SK-N-SH (cell line): ENCODE data around the gene LIMS2. TPM values are rescaled to one million over a fixed set of nuclear protein-coding genes. Genes with fewer than 3 reads are reported as not detected.

Experiments
- CTCF ChIA-PET: fragments of 300-600, 350-600 bp; formaldehyde crosslinking; extraction: SDS; loops from one replicate; lab custom pipeline; 2021; lab: Yijun Ruan, JAX
- POLR2A ChIA-PET: fragments of 350-600 bp; sonication (Branson Sonifier 250); formaldehyde crosslinking; extraction: SDS; loops from one replicate; lab custom pipeline; 2020; ENCODE audit warnings: antibody characterized with exemption, inconsistent platforms; lab: Yijun Ruan, JAX
- DNase-seq: peaks from one replicate; pipeline ENCODE4 v3.0.0; 2012
- H2AFZ ChIP-seq: fragments of 200-600 bp; sonication (generic); 2 replicates; pipeline ENCODE4 v1.8.1; 2016; ENCODE audit warnings: antibody characterized with exemption, mild to moderate bottlenecking, low read depth
- H3F3A ChIP-seq: fragments of 200-600 bp; sonication (generic); replicated peaks from 2 replicates; pipeline ENCODE3; 2016; ENCODE audit warnings: antibody characterized with exemption, mild to moderate bottlenecking; ENCODE audit not compliant: insufficient read depth
- H3K27ac ChIP-seq, 2 experiments: fragments of 200-500 bp in 1 of 2; fragments of 200-600 bp in 1 of 2; sonication (Bioruptor generic) in 1 of 2; sonication (generic), shearing (Covaris generic) in 1 of 2; 2 replicates each; pipeline versions ENCODE4 v1.5.1 to v1.6.1; 2014 to 2016; ENCODE audit warnings: low read depth in 2 of 2, inconsistent platforms in 1 of 2, low read length in 1 of 2, mild to moderate bottlenecking in 1 of 2, mixed read lengths in 1 of 2
- H3K27me3 ChIP-seq: fragments of 200-600 bp; sonication (generic), shearing (Covaris generic); 2 replicates; pipeline ENCODE4 v1.6.1; 2016; ENCODE audit warnings: mixed run types; ENCODE audit not compliant: insufficient read depth
- H3K36me3 ChIP-seq, 2 experiments: fragments of 200-500 bp in 1 of 2; fragments of 200-600 bp in 1 of 2; sonication (Bioruptor generic) in 1 of 2; sonication (generic) in 1 of 2; replicated peaks in 1 of 2; 2 replicates each; pipeline versions ENCODE3 to v1.5.1; 2014 to 2016; ENCODE audit warnings: low read length in 1 of 2, mild to moderate bottlenecking in 1 of 2; ENCODE audit not compliant: insufficient read depth in 2 of 2, control insufficient read depth in 1 of 2
- H3K4me1 ChIP-seq, 2 experiments: fragments of 200-500 bp in 1 of 2; fragments of 200-600 bp in 1 of 2; sonication (Bioruptor generic) in 1 of 2; sonication (generic), shearing (Covaris generic) in 1 of 2; 2 replicates each; pipeline versions ENCODE4 v1.5.1 to v1.6.1; 2014 to 2016; ENCODE audit warnings: low read depth in 1 of 2, low read length in 1 of 2, mixed run types in 1 of 2; ENCODE audit not compliant: insufficient read depth in 2 of 2, control insufficient read depth in 1 of 2
- H3K4me2 ChIP-seq: fragments of 200-600 bp; sonication (generic), shearing (Covaris generic); 2 replicates; pipeline ENCODE4 v1.6.1; 2017; ENCODE audit warnings: mixed run types
- H3K4me3 ChIP-seq, 2 experiments: fragments of 200-500 bp in 1 of 2; fragments of 200-600 bp in 1 of 2; sonication (Bioruptor generic) in 1 of 2; sonication (generic), shearing (Covaris generic) in 1 of 2; 2 replicates each; pipeline versions ENCODE4 v1.5.1 to v1.8.1; 2014 to 2016; ENCODE audit warnings: low read depth in 2 of 2, inconsistent platforms in 1 of 2, low read length in 1 of 2, mild to moderate bottlenecking in 1 of 2, mixed read lengths in 1 of 2, moderate library complexity in 1 of 2
- H3K79me2 ChIP-seq: fragments of 200-600 bp; sonication (generic); 2 replicates; pipeline ENCODE4 v1.8.1; 2017; ENCODE audit warnings: mild to moderate bottlenecking; ENCODE audit not compliant: insufficient read depth
- H3K9ac ChIP-seq: fragments of 200-600 bp; sonication (generic); 2 replicates; pipeline ENCODE4 v1.6.1; 2017; ENCODE audit warnings: mixed run types
- H3K9me2 ChIP-seq: fragments of 200-600 bp; sonication (generic); 2 replicates; pipeline ENCODE4 v1.6.1; 2017; ENCODE audit warnings: mixed run types
- H3K9me3 ChIP-seq: fragments of 200-600 bp; sonication (generic); 2 replicates; pipeline ENCODE4 v1.6.1; 2017; ENCODE audit warnings: mixed run types, mild to moderate bottlenecking, moderate library complexity
- H4K20me1 ChIP-seq: fragments of 200-600 bp; sonication (generic); 2 replicates; pipeline ENCODE4 v1.6.1; 2017; ENCODE audit warnings: mild to moderate bottlenecking, mixed run types; ENCODE audit not compliant: insufficient read depth
- ELF1 ChIP-seq: IDR thresholded peaks from 2 replicates; pipeline ENCODE4 v1.4.0; 2012
- EP300 ChIP-seq, 2 experiments: IDR thresholded peaks; 2 replicates each; pipeline versions ENCODE4 v1.4.0 to v1.6.1; 2012; ENCODE audit warnings: borderline replicate concordance in 1 of 2, low read depth in 1 of 2, low read length in 1 of 2
- EZH2phosphoT487 ChIP-seq: fragments of 200-600 bp; sonication (generic); IDR thresholded peaks from 2 replicates; pipeline ENCODE4 v1.6.1; 2017; ENCODE audit warnings: low read depth, mixed run types, mild to moderate bottlenecking, antibody characterized with exemption, moderate library complexity, borderline replicate concordance
- GABPA ChIP-seq: IDR thresholded peaks from 2 replicates; pipeline ENCODE4 v1.4.0; 2012; ENCODE audit warnings: low read depth, mild to moderate bottlenecking
- MXI1 ChIP-seq: IDR thresholded peaks from 2 replicates; pipeline ENCODE4 v1.6.1; 2012; ENCODE audit warnings: mild to moderate bottlenecking, low read depth, low read length, improper control_type of control experiment
- POLR2AphosphoS5 ChIP-seq: IDR thresholded peaks from 2 replicates; pipeline ENCODE4 v1.6.1; 2012; ENCODE audit warnings: low read depth, low read length
- REST ChIP-seq: IDR thresholded peaks from 2 replicates; pipeline ENCODE4 v1.6.1; 2012; ENCODE audit warnings: mild to moderate bottlenecking, low read depth, low read length, moderate library complexity
- TEAD4 ChIP-seq: IDR thresholded peaks from 2 replicates; pipeline ENCODE4 v1.4.0; 2012; ENCODE audit warnings: mild to moderate bottlenecking, borderline replicate concordance; ENCODE audit not compliant: insufficient read depth
- USF2 ChIP-seq: fragments of 150-350 bp; IDR thresholded peaks from 2 replicates; pipeline ENCODE4 v1.6.1; 2017; ENCODE audit warnings: antibody characterized with exemption, low read length, low read depth, borderline replicate concordance
- WGBS: methylation state at CpG from one replicate; pipeline ENCODE4 v1.1.6; 2017; ENCODE audit warnings: low lambda C conversion rate; 5-methylcytosine and 5-hydroxymethylcytosine counted together
- polyA plus RNA-seq, 3 experiments: library from polyadenylated mRNA; depleted of rRNA; stranded (reverse); fragments of >200 nt; gene quantifications; 2 replicates each; pipeline ENCODE4 v1.2.3, GENCODE V29; 2012

LIMS2 gene
- polyA plus RNA-seq, 1 of the 3 experiments (the other 2 are of a cell fraction) = 2.7 TPM

- CTCF ChIA-PET = interaction anchor here (1.4 to 2.0 kb wide), 3 partner anchors 16 to 43 kb away, joined by 3 to 11 read pairs (median 6); no protein-coding TSS in a partner anchor
- TF ChIP-seq EP300 (IDR thresholded peaks at IDR 0.05; ENCODE audit: borderline replicate concordance in 1 of 2, low read depth in 1 of 2, low read length in 1 of 2) (no peak), ELF1 (no peak), TEAD4 (no peak), GABPA (no peak)
- TF ChIP-seq, all 33 proteins: peak for 0
- 80% methylated on average over 5 of the region's 9 CpGs for WGBS
Measured at GRCh38 chr2:127607399-127607908, 67.9 kb downstream of the LIMS2 start.

GRCh38 chr2:127606625-127607398, 68.5 kb downstream of the LIMS2 start:
- Histone ChIP-seq H2AFZ (no peak overlapping the region), H3K9me2 (no peaks in the 10 kb centered on the region), H3K27ac (no peak overlapping the region), H3K79me2 (no peaks in the 10 kb centered on the region), H3K4me2 (no peak overlapping the region), H3K9me3 (no peaks in the 10 kb centered on the region), H3K27me3 (no peaks in the 10 kb centered on the region), H3K4me3 (no peak overlapping the region), H4K20me1 (no peaks in the 10 kb centered on the region), H3K4me1 (no peaks in the 10 kb centered on the region), H3K9ac (no peak overlapping the region), H3F3A (no peaks in the 10 kb centered on the region), H3K36me3 (no peaks in the 10 kb centered on the region)
- TF ChIP-seq EZH2phosphoT487 (no peak), POLR2AphosphoS5 (no peak), USF2 (no peak), MXI1 (no peak), REST (no peak)
- DNase-seq = no peak
- 77% methylated on average over 13 of the region's 17 CpGs for WGBS
- CTCF ChIA-PET = interaction anchor here (1.4 to 2.0 kb wide), 3 partner anchors 15 to 43 kb away, joined by 3 to 11 read pairs (median 6); no protein-coding TSS in a partner anchor
- POLR2A ChIA-PET = no interaction called here

More at GRCh38 chr2:127607399-127607908, 67.9 kb downstream of the LIMS2 start:
- no peaks in the 10 kb centered on the region for H3K4me1 ChIP-seq
- no peaks in the 10 kb centered on the region for H3K36me3 ChIP-seq
- no peaks in the 10 kb centered on the region for H3K9me2 ChIP-seq
- no peaks in the 10 kb centered on the region for H3K27me3 ChIP-seq
- H3K9ac ChIP-seq = no peak overlapping the region
- no peaks in the 10 kb centered on the region for H3K9me3 ChIP-seq
- H3K27ac ChIP-seq = no peak overlapping the region
- H3K4me2 ChIP-seq = no peak overlapping the region
- H3K4me3 ChIP-seq = no peak overlapping the region
- no peaks in the 10 kb centered on the region for H3F3A ChIP-seq
- H4K20me1 ChIP-seq = no peaks in the 10 kb centered on the region
- no peak overlapping the region for H2AFZ ChIP-seq
- no peak for DNase-seq
- POLR2A ChIA-PET = no interaction called here
- no peaks in the 10 kb centered on the region for H3K79me2 ChIP-seq
